ENCODE measurements around the gene MUC5AC.
A peak's percentile ranks its signal among the peaks of the same experiment; 100 is the strongest.

MUC5AC gene

DNA sequence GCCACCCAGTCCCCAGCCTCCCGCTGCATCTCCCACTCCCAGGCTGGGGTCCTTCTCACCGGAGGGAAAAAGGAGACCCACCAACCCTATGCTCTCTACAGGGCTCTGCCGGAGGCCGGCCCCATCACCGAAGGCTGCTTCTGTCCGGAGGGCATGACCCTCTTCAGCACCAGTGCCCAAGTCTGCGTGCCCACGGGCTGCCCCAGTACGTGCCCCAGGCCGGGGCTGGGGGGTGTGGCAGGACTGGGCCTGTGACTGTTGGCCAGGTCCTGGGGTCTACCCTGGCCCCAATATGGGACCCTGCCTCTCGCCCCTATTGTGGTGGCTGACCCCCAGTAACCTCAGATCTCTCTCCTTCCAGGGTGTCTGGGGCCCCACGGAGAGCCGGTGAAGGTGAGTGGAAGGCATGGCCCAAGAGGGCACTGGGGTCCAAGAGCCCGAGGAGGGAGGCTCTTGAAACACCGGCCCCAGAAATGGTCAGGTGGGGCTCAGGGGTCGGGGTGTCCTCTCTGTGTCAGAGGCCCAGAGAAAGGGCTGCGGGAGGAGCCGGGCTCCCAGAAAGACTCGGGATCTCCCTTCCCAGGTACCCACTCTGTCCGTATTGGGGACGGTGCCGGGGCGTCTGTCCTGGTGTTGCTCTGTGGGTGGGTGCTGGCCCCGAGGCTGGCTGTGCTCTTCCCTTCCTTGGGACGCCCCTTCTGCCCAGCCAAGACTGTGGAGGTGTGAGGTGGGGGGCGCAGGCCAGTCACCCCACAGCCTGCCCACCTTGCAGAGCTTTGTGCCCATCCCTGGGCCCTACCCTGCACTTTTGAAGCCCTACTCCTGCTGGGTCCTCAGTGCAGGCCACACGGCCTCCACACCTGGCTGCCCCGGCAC lies 39.0 kb downstream of the MUC5AC start:
- no peak for DNase-seq (ENCODE audit: low read depth)

GRCh38 chr11:1197431-1197885 lies 39.7 kb downstream of the MUC5AC start:
- DNase-seq (ENCODE audit: low read depth): no peak

DNA sequence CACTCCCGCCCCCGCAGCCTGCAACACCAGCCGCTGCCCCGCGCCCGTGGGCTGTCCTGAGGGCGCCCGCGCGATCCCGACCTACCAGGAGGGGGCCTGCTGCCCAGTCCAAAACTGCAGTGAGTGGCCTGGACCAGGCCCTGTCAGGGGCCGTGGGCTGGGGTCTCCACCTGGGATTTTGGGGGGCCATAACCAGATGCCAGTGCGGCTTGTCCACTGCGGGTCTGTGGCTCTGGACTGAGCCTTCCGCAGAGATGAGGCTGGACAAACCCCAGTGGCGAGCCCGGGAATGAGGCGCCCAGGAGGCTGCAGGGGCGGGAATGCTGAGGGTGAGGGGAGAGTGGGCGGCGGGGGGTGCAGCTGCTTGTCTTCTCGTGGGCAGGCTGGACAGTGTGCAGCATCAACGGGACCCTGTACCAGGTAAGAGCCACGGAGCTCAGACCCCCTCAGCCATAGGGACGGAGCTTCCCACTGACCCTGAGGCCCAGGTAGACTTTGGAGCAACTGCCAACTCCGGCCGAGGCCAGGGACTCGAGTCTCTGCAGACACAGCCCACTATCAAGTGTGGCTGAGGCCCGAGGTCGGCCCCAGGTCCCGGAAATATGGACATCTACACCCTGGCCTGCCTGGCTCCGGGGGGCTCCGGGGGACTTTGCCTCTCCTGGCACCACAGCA lies 40.3 kb downstream of the MUC5AC start:
- DNase-seq (ENCODE audit: low read depth): no peak

DNA sequence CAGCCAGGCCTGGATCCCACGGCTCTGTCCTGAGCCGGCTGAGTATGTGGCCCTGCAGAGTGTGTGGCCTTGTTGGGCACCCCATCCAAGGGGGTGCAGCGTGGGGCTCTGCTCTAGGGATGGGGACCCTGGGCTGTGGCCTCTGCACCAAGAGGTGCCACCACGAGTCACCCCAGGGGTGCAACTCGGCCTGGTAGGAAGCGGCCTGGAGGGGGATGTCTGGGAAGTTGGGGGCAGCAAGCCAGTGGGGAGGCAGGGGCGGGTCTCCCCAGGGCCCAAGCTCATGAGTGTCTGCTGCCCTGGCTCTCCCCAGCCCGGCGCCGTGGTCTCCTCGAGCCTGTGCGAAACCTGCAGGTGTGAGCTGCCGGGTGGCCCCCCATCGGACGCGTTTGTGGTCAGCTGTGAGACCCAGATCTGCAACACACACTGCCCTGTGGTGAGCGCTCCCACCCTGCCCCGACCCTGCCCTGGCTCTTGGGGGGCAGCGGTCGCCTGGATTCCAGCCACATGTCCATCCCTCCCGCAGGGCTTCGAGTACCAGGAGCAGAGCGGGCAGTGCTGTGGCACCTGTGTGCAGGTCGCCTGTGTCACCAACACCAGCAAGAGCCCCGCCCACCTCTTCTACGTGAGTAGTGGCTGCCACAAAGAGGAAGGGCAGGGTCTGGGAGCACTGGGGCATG lies 40.9 kb downstream of the MUC5AC start:
- DNase-seq (ENCODE audit: low read depth): no peak

- no peak for DNase-seq (ENCODE audit: low read depth)
Observed at GRCh38 chr11:1199241-1199750, 41.5 kb downstream of the MUC5AC start.

DNA sequence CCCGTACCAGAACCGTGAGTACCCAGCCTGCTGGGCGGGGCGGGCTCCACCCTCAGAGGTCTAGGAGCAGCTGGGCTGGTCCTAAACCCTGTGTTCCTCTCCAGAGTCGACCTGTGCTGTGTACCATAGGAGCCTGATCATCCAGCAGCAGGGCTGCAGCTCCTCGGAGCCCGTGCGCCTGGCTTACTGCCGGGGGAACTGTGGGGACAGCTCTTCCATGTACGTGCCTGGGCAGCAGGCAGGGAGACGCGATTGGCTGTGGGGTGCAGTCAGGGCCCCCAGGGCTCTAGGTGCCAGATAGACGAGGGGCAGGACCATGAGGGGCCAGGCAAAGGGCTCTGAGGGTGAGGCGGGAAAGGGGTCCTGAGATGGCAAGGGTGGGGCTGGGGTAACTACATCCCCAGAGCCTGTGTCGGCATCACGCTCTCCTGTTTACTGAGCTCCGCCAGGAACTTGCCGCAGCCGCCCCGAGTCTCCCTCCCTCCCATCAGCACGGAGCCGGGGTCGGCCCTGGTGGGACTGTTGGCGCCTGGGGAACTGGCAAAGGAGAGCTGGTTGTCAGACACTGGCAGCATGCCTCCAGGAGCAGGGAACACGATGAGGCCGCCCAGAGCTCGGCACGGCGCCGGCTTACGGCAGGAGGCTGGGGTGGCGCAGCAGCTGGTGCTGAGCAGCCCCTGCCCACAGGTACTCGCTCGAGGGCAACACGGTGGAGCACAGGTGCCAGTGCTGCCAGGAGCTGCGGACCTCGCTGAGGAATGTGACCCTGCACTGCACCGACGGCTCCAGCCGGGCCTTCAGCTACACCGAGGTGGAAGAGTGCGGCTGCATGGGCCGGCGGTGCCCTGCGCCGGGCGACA lies 42.2 kb downstream of the MUC5AC start:
- no peak for DNase-seq (ENCODE audit: low read depth)

- DNase-seq (ENCODE audit: low read depth): no peak
Observed at GRCh38 chr11:1200611-1201191, 42.9 kb downstream of the MUC5AC start.

DNA sequence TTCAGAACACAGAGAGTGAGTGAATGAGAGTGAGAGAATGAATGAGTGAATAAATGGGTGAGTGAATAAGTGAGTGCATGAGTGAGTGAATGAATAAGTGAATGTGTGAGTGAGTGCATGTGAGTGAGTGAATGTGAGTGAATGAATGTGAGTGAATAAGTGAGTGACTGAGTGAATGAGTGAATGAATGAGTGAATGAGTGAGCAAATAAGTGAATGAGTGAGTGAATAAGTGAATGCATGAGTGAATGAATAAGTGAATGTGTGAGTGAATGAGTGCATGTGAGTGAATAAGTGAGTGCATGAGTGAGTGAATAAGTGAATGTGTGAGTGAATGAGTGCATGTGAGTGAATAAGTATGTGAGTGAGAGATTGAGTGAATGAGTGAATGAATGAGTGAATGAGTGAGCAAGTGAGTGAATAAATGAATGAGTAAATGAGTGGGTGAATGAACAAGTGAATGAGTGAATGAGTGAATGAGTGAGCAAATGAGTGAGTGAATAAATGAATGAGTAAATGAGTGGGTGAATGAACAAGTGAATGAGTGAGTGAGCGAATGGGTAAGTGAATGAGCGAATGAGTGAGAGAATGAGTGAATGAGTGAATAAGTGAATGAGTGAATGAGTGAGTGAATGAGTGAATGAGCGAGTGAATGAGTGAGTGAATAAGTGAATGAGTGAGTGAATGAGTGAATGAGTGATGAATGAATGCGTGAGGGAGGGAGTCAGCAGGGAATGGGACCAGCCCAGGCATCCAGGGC lies 43.8 kb downstream of the MUC5AC start:
- no peak for DNase-seq (ENCODE audit: low read depth)

GRCh38 chr11:1202154-1202775 lies 44.5 kb downstream of the MUC5AC start:
- DNase-seq (ENCODE audit: low read depth): no peak

DNA sequence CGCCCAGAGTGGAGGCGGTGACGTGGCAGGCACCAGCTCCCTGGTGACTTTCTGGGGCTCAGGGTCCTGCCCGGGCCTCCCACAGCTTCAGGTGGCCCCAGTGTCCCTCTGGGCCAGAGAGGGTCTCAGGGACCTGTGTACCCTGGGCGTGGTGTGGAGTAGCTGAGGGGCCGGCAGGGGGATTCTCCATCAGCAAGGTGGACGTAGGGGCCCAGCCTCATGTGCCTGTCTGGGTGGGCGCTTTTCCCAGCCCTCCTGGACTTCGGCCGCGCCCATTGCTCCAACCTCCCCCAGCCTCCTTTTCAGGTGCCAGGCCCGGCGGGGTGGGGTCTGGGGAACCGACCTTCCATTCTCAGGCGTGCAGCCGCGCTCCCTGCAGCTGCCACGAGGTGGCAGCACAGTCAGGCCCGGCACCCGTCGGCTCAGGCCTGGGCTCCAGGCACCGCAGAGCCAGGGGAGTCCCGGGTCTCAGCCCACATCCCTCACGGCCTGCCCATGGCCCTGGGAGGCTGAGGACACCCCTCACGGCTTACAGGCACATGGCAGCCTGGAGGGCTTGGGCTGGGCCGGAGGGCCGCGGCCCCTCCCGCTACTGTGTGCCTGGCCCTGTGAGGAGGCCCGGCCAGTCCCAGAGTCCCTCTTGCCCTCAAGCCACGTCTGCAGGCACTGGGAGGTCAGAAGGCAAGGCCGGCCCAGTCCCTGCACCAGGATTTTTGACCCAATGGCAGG lies 45.2 kb downstream of the MUC5AC start:
- DNase-seq (ENCODE audit: low read depth): peak; percentile 40

DNA sequence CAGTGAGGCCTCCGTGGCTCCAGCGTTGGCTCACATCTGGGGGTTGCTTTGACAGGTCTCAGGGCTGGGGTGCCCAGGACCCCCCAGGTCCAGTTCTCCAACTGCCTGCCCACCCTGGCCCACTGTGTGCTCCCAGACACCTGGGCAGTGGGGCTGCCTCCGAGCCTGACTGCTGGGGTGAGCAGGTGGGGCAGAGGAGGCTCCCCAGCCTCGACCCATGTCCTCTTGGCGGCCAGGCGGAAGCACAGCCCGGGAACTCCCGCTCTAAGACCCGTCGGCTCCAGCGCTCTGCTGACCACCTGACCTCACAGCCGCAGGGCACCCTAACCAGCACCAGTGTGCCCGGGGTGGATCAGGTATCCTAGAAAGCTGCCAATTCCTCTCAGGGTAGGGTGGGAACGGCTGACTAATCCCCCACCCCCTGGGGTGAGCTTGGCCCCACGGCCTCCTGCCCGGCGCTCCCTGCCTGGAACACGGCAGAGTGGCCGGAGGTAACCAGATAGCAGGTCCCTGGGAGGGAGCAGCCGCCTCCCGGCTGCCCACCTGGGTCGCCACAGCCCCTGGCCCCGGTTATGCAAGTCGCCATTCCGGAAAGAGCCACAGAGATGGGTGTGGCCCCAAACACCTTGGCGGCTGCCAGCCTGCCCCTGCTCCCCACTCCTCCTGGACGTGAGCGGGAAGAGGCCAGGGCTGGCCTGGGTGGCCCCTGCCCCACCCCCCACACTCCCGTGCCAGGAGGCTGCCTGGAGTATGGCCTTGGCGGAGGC lies 45.9 kb downstream of the MUC5AC start:
- no peak for DNase-seq (ENCODE audit: low read depth)

DNA sequence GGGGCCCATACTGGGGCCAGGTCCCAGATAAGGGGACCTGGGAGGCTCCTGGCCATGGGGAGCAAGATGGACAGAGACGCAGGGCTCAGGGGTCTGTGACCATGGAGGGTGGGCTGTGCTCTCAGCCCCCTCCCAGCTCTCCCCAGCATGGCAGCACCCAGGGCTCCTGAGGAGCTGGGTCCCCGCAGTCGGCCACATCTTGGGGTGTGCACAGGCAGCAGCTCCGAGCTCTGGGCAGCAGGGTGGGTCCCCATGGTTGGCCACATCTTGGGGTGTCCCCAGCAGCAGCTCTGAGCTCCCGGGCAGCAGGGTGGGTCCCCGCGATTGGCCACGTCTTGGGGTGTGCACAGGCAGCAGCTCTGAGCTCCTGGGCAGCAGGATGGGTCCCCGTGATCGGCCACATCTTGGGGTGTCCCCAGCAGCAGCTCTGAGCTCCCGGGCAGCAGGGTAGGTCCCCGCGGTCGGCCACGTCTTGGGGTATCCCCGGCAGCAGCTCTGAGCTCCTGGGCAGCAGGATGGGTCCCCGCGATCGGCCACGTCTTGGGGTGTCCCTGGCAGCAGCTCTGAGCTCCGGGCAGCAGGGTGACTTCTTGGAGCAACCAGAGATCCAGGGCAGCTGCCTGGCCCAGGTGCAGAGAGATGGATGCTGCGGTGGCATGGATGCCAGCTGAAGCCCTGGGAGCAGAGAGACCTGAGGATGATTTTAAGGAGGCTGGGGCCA lies 46.8 kb downstream of the MUC5AC start:
- no peak for DNase-seq (ENCODE audit: low read depth)

GRCh38 chr11:1205121-1205986 lies 47.6 kb downstream of the MUC5AC start:
- DNase-seq (ENCODE audit: low read depth): no peak

DNA sequence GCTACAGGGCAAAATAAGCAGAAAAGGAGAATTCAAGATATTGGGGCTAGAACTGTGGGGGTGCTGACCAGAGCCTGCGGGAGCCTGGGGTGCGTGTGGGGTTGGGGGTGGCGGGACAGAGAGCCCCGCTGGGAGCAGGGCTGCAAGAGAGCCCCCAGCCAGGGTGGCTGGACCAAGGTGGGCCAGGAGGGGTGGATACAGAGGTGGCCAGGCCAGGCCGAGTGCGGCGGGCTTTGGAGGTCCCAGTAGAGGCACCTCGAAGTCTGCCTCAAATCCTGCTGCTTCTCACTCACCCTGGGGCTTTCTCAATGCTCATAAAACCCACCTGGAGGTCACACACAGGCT lies 48.2 kb downstream of the MUC5AC start:
- DNase-seq (ENCODE audit: low read depth): no peak

DNA sequence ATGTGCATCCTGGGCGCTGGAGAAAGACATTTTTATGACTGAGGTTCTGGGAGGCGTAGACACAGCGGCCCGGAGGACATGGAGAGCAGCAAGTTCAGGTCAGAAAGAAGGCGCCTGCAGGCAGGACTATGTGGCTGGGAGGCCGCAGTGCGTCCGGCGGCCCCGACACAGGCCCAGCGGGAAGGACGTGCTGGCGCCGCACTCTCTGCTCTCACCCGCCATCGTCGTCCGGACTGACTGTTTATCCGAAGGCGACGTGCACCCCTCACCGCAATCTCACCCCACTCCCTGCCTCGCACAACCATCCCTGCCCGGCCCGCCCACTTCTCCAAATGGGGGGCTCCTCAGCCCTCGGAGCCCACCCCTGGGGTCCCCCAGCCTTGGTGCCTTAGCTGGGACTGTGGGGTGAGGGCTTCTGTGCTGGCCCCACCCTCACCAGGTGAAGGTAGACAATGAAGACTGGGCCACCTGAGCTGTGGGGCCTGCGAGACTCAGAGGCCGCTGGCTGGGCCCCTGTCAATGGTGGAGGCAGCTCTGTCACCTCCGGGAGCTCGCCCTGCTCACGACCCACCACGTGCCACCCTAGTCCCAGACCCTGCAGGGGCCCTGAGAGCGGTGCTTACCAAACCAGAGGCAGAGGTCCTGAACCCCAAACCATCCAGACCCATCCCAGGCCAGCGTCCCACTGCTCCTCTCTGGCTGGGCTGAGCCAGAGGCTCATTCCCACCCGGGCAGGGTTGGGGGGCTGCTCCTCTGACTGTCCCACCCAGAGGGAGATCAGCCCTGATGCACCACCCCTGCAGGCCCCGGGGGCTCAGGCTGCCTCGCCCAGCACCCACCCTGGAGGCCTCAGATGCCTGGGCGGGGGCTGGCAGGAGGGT lies 48.9 kb downstream of the MUC5AC start:
- no peak for DNase-seq (ENCODE audit: low read depth)

Data from EH (cell line).